Measurements from ENCODE around the gene TEX29.

The TEX29 gene

DNA sequence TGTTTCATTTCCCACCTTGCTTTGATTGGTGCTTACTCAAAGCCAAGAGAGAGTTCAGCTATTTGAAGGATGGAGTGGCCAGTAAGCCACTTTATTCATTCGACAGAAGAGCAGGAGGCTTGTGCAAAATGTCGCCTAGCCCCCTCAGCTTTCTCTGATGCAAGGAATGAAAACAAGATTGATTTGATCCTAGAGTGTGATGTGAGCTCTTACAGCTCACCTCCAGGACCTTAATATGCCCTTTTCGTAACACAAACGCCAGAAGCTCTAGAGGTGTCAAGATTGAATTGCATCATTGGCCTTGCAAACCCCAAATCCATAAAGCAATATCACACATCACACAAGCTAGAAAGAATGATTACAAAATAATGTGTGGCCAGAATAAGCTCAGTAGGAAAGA is 36.4 kb downstream of the TEX29 start:
- no peak overlapping the region for H3K27ac ChIP-seq
- POLR2A ChIA-PET (ENCODE audit: low non-redundant PET): no interaction called here
- DNase-seq (ENCODE audit: low spot score): no peak
- TF ChIP-seq, protein P1, sequence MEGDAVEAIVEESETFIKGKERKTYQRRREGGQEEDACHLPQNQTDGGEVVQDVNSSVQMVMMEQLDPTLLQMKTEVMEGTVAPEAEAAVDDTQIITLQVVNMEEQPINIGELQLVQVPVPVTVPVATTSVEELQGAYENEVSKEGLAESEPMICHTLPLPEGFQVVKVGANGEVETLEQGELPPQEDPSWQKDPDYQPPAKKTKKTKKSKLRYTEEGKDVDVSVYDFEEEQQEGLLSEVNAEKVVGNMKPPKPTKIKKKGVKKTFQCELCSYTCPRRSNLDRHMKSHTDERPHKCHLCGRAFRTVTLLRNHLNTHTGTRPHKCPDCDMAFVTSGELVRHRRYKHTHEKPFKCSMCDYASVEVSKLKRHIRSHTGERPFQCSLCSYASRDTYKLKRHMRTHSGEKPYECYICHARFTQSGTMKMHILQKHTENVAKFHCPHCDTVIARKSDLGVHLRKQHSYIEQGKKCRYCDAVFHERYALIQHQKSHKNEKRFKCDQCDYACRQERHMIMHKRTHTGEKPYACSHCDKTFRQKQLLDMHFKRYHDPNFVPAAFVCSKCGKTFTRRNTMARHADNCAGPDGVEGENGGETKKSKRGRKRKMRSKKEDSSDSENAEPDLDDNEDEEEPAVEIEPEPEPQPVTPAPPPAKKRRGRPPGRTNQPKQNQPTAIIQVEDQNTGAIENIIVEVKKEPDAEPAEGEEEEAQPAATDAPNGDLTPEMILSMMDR (conservative IDR thresholded peaks at IDR 0.05; ENCODE audit: low read depth): no peak
- CTCF ChIA-PET: no interaction called here

DNA sequence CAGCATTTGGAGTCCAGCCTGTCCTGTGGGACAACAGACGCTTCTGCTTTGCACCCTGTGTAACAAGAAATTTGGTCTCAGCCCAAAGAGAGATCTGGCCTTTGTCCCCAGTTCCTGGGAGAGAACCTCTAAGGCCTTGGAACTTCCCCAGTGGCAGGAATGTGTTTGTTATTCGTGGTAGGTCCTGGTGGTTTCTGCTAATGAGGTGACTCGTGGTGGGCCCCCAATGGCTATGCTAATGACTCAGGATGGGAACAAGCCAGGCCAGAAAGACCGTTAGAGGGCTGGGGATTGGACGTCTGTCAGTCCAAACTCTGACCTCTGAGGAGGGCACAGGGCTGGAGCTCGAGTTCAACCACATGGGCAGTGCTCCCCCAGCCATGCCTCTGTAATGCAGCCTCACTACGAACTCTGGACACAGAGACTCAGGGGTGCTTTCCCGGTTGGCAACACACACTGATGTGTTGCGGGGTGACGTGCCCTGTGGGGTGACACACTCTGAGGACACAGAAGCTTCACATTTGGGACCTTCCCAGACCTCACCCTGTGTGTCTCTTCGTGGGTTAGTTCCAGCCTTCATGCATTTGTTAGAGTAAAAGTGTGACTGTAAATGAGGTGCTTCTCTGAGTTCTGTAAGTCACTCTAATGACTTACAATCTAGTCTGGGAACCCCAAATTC is 38.9 kb downstream of the TEX29 start:
- CTCF ChIA-PET: no interaction called here
- no peak for DNase-seq (ENCODE audit: low spot score)
- no peak overlapping the region for H3K27ac ChIP-seq
- POLR2A ChIA-PET (ENCODE audit: low non-redundant PET): no interaction called here
- TF ChIP-seq, protein P1 (conservative IDR thresholded peaks at IDR 0.05; ENCODE audit: low read depth): no peak

DNA sequence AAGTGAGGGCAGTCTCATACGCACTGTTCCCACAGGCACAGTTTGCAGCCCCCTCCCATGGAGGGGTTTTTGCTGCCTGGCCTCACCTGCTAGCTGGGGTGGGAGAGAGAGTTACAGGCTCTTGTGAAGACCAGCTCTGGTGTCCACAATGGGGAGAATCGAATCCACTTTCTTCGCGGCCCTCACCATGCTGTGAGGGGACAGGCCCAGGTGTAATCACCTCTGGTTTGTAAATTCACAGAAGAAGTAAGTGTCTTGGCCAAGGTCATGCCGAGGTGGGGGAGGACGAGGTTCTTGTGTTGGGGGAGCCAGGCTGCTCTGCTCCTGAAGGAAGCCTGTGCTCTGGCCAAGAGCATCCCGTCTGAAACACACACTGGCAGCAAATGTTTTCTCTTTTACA is 39.5 kb downstream of the TEX29 start:
- POLR2A ChIA-PET (ENCODE audit: low non-redundant PET): no interaction called here
- CTCF ChIA-PET: interaction anchor here (1.1 kb wide), 1 partner anchor 15 kb away, joined by 5 read pairs; no protein-coding TSS in a partner anchor
- no peak for DNase-seq (ENCODE audit: low spot score)
- H3K27ac ChIP-seq: no peak overlapping the region
- TF ChIP-seq, protein P1 (conservative IDR thresholded peaks at IDR 0.05; ENCODE audit: low read depth): no peak

DNA sequence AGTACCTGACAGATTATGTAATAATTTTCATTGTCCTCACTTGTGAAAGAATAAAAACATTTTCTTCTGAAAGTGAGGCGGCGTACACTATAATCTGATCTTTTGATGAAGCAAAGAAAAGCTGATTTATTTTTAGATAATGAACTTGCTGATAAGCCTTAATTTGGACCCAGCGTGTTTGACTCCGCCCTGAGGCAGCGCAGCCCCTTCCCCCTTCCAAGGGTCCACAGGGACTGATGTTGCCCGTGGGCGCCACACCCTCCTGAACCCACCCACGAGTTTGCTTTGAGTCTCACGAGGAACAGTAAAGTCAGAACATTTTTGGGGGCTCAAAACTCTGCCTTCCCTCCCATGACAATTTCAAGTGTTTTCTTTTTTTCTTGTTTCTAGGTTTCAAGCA is 40.0 kb downstream of the TEX29 start:
- no peak for DNase-seq (ENCODE audit: low spot score)
- TF ChIP-seq, protein P1 (conservative IDR thresholded peaks at IDR 0.05; ENCODE audit: low read depth): no peak
- CTCF ChIA-PET: interaction anchor here (1.1 kb wide), 1 partner anchor 16 kb away, joined by 5 read pairs; no protein-coding TSS in a partner anchor
- H3K27ac ChIP-seq: no peak overlapping the region
- POLR2A ChIA-PET (ENCODE audit: low non-redundant PET): no interaction called here

DNA sequence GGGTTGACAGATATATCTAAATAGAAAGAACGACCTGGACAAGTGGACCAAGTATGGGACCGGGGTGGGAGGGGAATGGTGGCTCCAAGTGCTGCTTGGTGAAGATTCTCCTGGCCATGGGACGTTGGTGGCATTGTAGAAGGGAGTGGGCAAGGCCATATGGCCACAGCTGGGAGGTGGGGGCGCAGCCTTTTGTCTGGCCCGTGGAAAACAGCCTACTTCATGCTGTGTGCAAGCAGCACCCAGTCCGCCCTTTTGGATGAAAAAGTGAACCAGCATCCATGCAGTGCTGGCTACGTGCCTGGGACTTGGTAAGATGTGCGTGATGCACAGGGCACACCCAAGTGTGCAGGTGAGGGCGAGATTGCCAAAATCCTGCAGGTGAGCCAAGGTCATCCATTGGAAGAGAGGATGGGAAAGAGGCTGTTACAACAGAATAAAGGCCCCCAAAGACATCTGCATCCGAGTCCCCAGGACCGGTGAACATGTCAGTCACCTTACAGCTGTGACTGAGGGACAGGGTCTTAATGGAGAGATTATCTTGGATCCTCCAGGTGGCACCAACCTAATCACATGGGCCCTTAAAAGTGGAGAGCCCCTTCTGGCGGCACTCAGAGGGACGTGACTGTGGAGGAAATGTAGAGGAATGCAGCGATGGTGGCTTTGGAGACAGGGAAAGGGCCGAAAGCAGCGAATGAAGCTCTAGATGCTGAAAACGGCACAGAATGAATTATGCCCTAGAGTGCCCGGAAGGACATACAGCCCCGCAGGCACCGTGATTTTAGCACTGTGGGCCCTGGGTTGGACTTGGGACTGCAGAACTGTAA is 40.8 kb downstream of the TEX29 start:
- TF ChIP-seq, protein P1 (conservative IDR thresholded peaks at IDR 0.05; ENCODE audit: low read depth): no peak
- DNase-seq (ENCODE audit: low spot score): no peak
- CTCF ChIA-PET: interaction anchor here (0.7 kb wide), 1 partner anchor 151 kb away, joined by 3 read pairs; no protein-coding TSS in a partner anchor
- POLR2A ChIA-PET (ENCODE audit: low non-redundant PET): no interaction called here
- no peak overlapping the region for H3K27ac ChIP-seq

DNA sequence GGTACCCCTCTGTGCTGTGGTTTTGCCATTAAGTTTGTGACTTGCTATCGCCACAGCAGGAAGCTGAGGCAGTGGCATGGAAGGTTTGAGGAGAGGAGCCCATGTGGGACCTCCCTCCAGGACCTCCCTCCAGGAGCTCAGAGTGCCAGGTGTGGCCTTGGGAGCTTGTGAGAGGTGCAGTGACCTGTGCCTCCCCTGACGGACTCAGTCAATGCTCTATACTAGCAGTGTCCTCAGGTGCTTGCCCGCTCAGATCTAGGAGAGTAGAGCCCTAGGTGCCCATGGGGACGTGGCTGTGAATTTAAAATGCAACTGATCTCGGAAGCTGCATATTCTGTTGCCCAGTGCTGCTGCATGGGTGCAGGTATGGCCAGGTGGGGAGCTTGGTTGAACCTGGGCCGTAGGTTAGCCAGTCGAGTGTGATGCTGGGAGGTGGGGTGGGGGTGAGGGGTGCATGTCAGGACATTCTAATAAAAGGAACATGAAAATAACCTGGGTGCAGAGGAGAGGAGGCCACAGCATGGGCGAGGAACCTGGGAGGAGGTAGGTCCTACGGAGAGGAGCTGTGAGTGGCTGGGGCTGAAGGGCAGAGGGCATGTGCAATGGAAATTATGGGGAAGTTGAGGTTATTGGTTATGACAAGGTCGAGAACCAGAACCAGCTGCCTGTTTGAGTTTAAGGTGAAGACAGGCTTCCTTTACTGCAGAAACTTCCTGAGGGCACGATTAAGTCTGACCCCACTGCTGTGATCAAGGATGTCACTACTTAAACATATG is 41.6 kb downstream of the TEX29 start:
- DNase-seq (ENCODE audit: low spot score): no peak
- ChIA-PET POLR2A (ENCODE audit: low non-redundant PET) (no interaction called here), CTCF (interaction anchor here (0.7 kb wide), 1 partner anchor 151 kb away, joined by 3 read pairs; no protein-coding TSS in a partner anchor)
- no peak overlapping the region for H3K27ac ChIP-seq
- TF ChIP-seq, protein P1 (conservative IDR thresholded peaks at IDR 0.05; ENCODE audit: low read depth): no peak

Measured in RWPE1 (cell line).